ENCODE measurements around the gene GEMIN4. TPM values are rescaled to one million over a fixed set of nuclear protein-coding genes. Genes with fewer than 3 reads are reported as not detected.

Gene GEMIN4
- total RNA-seq, 2 experiments from 2014 or later = 38.8 to 39.6 TPM

- no peak overlapping the region for H3K27ac Mint-ChIP-seq
- peaks cover 13% of the 10 kb centered on the region for H3K4me1 Mint-ChIP-seq (ENCODE audit: low read depth)
- DNase-seq = no peak
- POLR2A ChIA-PET = interaction anchor here (1.0 kb wide), 1 partner anchor 17 kb away, joined by 4 read pairs; no protein-coding TSS in a partner anchor
- H3K27me3 Mint-ChIP-seq = peaks cover 9% of the 10 kb centered on the region
- peaks cover 15% of the 10 kb centered on the region for H3K36me3 Mint-ChIP-seq
- CTCF ChIA-PET = interaction anchor here (0.5 to 0.7 kb wide), 2 partner anchors 18 to 263 kb away, joined by 3 to 5 read pairs; partner anchors contain the start of gene TIMM22
- intact Hi-C loops (cut with micrococcal nuclease) = no loop called here
- no peaks in the 10 kb centered on the region for H3K9me3 Mint-ChIP-seq
- H3K4me3 Mint-ChIP-seq = peak overlapping the region; percentile 79
Observed at GRCh38 chr17:733743-734142, 18.3 kb downstream of the GEMIN4 start.

GRCh38 chr17:732902-733720 lies 19.0 kb downstream of the GEMIN4 start:
- Mint-ChIP-seq H3K4me1 (ENCODE audit: low read depth) (peaks cover 13% of the 10 kb centered on the region), H3K27ac (no peak overlapping the region), H3K9me3 (no peaks in the 10 kb centered on the region), H3K4me3 (peak overlapping the region; percentile 79), H3K27me3 (peaks cover 9% of the 10 kb centered on the region), H3K36me3 (peaks cover 13% of the 10 kb centered on the region)
- ChIA-PET CTCF (interaction anchor here (0.7 to 0.9 kb wide), 2 partner anchors 18 to 321 kb away, joined by 3 to 5 read pairs; no protein-coding TSS in a partner anchor), POLR2A (interaction anchor here (0.7 to 1.0 kb wide), 2 partner anchors 18 to 244 kb away, joined by 4 read pairs; no protein-coding TSS in a partner anchor)
- intact Hi-C loops (cut with micrococcal nuclease) = no loop called here
- peak; percentile 62 for DNase-seq

- Mint-ChIP-seq H3K27ac (no peak within 1 kb of the TSS), H3K9me3 (no peaks in the 10 kb centered on the region), H3K4me1 (ENCODE audit: low read depth) (peaks cover 13% of the 10 kb centered on the region), H3K36me3 (peaks cover 11% of the 10 kb centered on the region), H3K4me3 (peak within 1 kb of the TSS; percentile 79), H3K27me3 (peaks cover 9% of the 10 kb centered on the region)
- peak; percentile 58 for DNase-seq
- POLR2A ChIA-PET = interaction anchor here (0.7 to 1.0 kb wide), 2 partner anchors 19 to 245 kb away, joined by 4 read pairs; no protein-coding TSS in a partner anchor
- CTCF ChIA-PET = interaction anchor here (0.9 kb wide), 1 partner anchor 320 kb away, joined by 3 read pairs; no protein-coding TSS in a partner anchor
- intact Hi-C loops (cut with micrococcal nuclease) = no loop called here
Observed at GRCh38 chr17:732067-732901, 19.8 kb downstream of the GEMIN4 start, which contains the start of gene TLCD3A. Gene TLCD3A (plus strand): TSS chr17:732596. CDS start chr17:732648, 52 bp downstream.

GRCh38 chr17:731644-732066 lies 20.4 kb downstream of the GEMIN4 start:
- Mint-ChIP-seq H3K27me3 (peaks cover 9% of the 10 kb centered on the region), H3K4me3 (peak overlapping the region; percentile 65), H3K36me3 (peaks cover 9% of the 10 kb centered on the region), H3K27ac (no peak overlapping the region), H3K9me3 (no peaks in the 10 kb centered on the region), H3K4me1 (ENCODE audit: low read depth) (peaks cover 13% of the 10 kb centered on the region)
- intact Hi-C loops (cut with micrococcal nuclease) = no loop called here
- CTCF ChIA-PET = interaction anchor here (1.6 kb wide), 1 partner anchor 319 kb away, joined by 3 read pairs; no protein-coding TSS in a partner anchor
- POLR2A ChIA-PET = no interaction called here
- DNase-seq = peak; percentile 15

- peaks cover 12% of the 10 kb centered on the region for H3K27me3 Mint-ChIP-seq
- POLR2A ChIA-PET = interaction anchor here (1.1 kb wide), 1 partner anchor 14 kb away, joined by 4 read pairs; the partner anchor contains the start of gene VPS53
- peak; percentile 38 for DNase-seq
- H3K4me1 Mint-ChIP-seq (ENCODE audit: low read depth) = peaks cover 11% of the 10 kb centered on the region
- intact Hi-C loops (cut with micrococcal nuclease) = no loop called here
- no peaks in the 10 kb centered on the region for H3K9me3 Mint-ChIP-seq
- H3K36me3 Mint-ChIP-seq = peaks cover 5% of the 10 kb centered on the region
- CTCF ChIA-PET = no interaction called here
- H3K27ac Mint-ChIP-seq = no peak overlapping the region
- H3K4me3 Mint-ChIP-seq = no peak overlapping the region
Observed at GRCh38 chr17:728911-729310, 23.2 kb downstream of the GEMIN4 start.

- Mint-ChIP-seq H3K9me3 (no peaks in the 10 kb centered on the region), H3K4me3 (no peak overlapping the region), H3K36me3 (no peaks in the 10 kb centered on the region), H3K27ac (no peak overlapping the region), H3K4me1 (ENCODE audit: low read depth) (no peaks in the 10 kb centered on the region), H3K27me3 (peaks cover 12% of the 10 kb centered on the region)
- ChIA-PET CTCF (no interaction called here), POLR2A (no interaction called here)
- intact Hi-C loops (cut with micrococcal nuclease) = no loop called here
- no peak for DNase-seq
Observed at GRCh38 chr17:726271-726919, 25.7 kb downstream of the GEMIN4 start.

- Mint-ChIP-seq H3K27ac (no peak overlapping the region), H3K4me1 (ENCODE audit: low read depth) (no peaks in the 10 kb centered on the region), H3K36me3 (no peaks in the 10 kb centered on the region), H3K9me3 (no peaks in the 10 kb centered on the region), H3K27me3 (peaks cover 6% of the 10 kb centered on the region), H3K4me3 (no peak overlapping the region)
- intact Hi-C loops (cut with micrococcal nuclease) = no loop called here
- ChIA-PET POLR2A (no interaction called here), CTCF (no interaction called here)
- no peak for DNase-seq
Observed at GRCh38 chr17:725746-726145, 26.3 kb downstream of the GEMIN4 start.

GRCh38 chr17:725084-725483 lies 27.0 kb downstream of the GEMIN4 start:
- H3K27me3 Mint-ChIP-seq = peaks cover 3% of the 10 kb centered on the region
- ChIA-PET CTCF (no interaction called here), POLR2A (no interaction called here)
- H3K4me3 Mint-ChIP-seq = no peak overlapping the region
- H3K36me3 Mint-ChIP-seq = no peaks in the 10 kb centered on the region
- DNase-seq = no peak
- no peaks in the 10 kb centered on the region for H3K9me3 Mint-ChIP-seq
- no peaks in the 10 kb centered on the region for H3K4me1 Mint-ChIP-seq (ENCODE audit: low read depth)
- no peak overlapping the region for H3K27ac Mint-ChIP-seq
- intact Hi-C loops (cut with micrococcal nuclease) = no loop called here

- DNase-seq = no peak
- H3K4me3 Mint-ChIP-seq = no peak overlapping the region
- no peaks in the 10 kb centered on the region for H3K9me3 Mint-ChIP-seq
- no peaks in the 10 kb centered on the region for H3K36me3 Mint-ChIP-seq
- ChIA-PET POLR2A (no interaction called here), CTCF (interaction anchor here (0.8 to 1.3 kb wide), 3 partner anchors 21 to 328 kb away, joined by 4 to 8 read pairs (median 4); no protein-coding TSS in a partner anchor)
- H3K27ac Mint-ChIP-seq = no peak overlapping the region
- H3K27me3 Mint-ChIP-seq = peaks cover 3% of the 10 kb centered on the region
- peaks cover 3% of the 10 kb centered on the region for H3K4me1 Mint-ChIP-seq (ENCODE audit: low read depth)
- intact Hi-C loops (cut with micrococcal nuclease) = no loop called here
Observed at GRCh38 chr17:721540-721937, 30.5 kb downstream of the GEMIN4 start.

- Mint-ChIP-seq H3K27ac (no peak overlapping the region), H3K4me1 (ENCODE audit: low read depth) (peaks cover 3% of the 10 kb centered on the region), H3K27me3 (peaks cover 3% of the 10 kb centered on the region), H3K9me3 (no peaks in the 10 kb centered on the region), H3K4me3 (no peak overlapping the region), H3K36me3 (no peaks in the 10 kb centered on the region)
- DNase-seq = no peak
- intact Hi-C loops (cut with micrococcal nuclease) = no loop called here
- ChIA-PET POLR2A (no interaction called here), CTCF (interaction anchor here (0.8 to 1.3 kb wide), 3 partner anchors 20 to 327 kb away, joined by 4 to 8 read pairs (median 4); no protein-coding TSS in a partner anchor)
Observed at GRCh38 chr17:720706-721539, 31.1 kb downstream of the GEMIN4 start.

- no peak for DNase-seq
- Mint-ChIP-seq H3K27me3 (no peaks in the 10 kb centered on the region), H3K4me3 (no peak overlapping the region), H3K4me1 (ENCODE audit: low read depth) (peaks cover 12% of the 10 kb centered on the region), H3K36me3 (peaks cover 2% of the 10 kb centered on the region), H3K27ac (no peak overlapping the region), H3K9me3 (no peaks in the 10 kb centered on the region)
- intact Hi-C loops (cut with micrococcal nuclease) = loop anchor here (10.0 kb wide), 1 partner anchor 67 kb away; the partner anchor contains the start of genes GLOD4 and MRM3
- CTCF ChIA-PET = interaction anchor here (1.0 to 1.4 kb wide), 2 partner anchors 18 to 263 kb away, joined by 4 read pairs; no protein-coding TSS in a partner anchor
- POLR2A ChIA-PET = no interaction called here
Observed at GRCh38 chr17:718075-718474, 34.0 kb downstream of the GEMIN4 start.

Data from activated CD4-positive, alpha-beta memory T cell treated with anti-CD3 and anti-CD28 coated beads for 36 hours (primary cell).